ENCODE results near the gene AP1M2. TPM values are rescaled to one million over a fixed set of nuclear protein-coding genes. Genes with fewer than 3 reads are reported as not detected.

The AP1M2 gene
- total RNA-seq, 1 donor from 2014 or later, result 4.5 TPM

DNA sequence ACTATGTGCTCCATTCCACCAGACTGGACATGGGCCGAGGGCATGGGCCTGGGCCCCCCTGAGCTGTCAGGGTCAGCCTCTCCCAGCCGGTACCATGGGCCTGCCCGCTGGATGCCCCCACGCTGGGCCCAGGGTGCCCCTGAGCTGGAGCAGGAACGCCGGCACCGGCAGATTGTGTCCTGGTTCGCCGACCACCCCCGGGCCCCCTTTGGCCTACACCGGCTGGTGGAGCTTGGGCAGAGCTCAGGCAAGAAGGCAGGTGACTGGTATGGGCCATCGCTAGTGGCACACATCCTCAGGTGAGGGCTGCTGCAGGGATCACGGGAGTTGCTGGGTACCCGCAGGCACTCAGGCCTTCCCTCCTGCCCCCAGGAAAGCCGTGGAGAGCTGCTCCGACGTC is 40.3 kb downstream of the AP1M2 start:
- H3K9me3 Mint-ChIP-seq (ENCODE audit: unreplicated experiment), result no peaks in the 10 kb centered on the region
- peaks cover 21% of the 10 kb centered on the region for H4K20me1 ChIP-seq (ENCODE audit: insufficient read depth, low read length)
- no peaks in the 10 kb centered on the region for H3K27me3 ChIP-seq (ENCODE audit: insufficient read depth, low read length)
- no peaks in the 10 kb centered on the region for H3K4me1 Mint-ChIP-seq (ENCODE audit: low read depth, unreplicated experiment)
- H3K4me3 Mint-ChIP-seq (ENCODE audit: unreplicated experiment), result no peak overlapping the region
- no peak overlapping the region for H3K27ac ChIP-seq (ENCODE audit: low read depth, low read length)
- no peak overlapping the region for H2AFZ ChIP-seq (ENCODE audit: low read depth, low read length)
- H3K9ac ChIP-seq (ENCODE audit: low read length), result no peak overlapping the region
- H3K79me2 ChIP-seq (ENCODE audit: insufficient read depth, low read length), result peaks cover 32% of the 10 kb centered on the region
- no peak overlapping the region for H3K4me3 ChIP-seq (ENCODE audit: insufficient read depth, low read depth, low read length)
- FAIRE-seq (no peak), DNase-seq (ENCODE audit: low read depth) (no peak)
- no peak overlapping the region for H3K4me2 ChIP-seq (ENCODE audit: low read length)
- peaks cover 14% of the 10 kb centered on the region for H3K36me3 Mint-ChIP-seq (ENCODE audit: low read depth, unreplicated experiment)
- H3K4me1 ChIP-seq (ENCODE audit: insufficient read depth, low read length), result peaks cover 6% of the 10 kb centered on the region
- no peaks in the 10 kb centered on the region for H3K27me3 Mint-ChIP-seq (ENCODE audit: low read depth, unreplicated experiment)
- no peaks in the 10 kb centered on the region for H3K9me3 ChIP-seq (ENCODE audit: insufficient read depth, low read depth, low read length)
- TF ChIP-seq EZH2 (IDR thresholded peaks at IDR 0.05; ENCODE audit: insufficient read depth, low read length), result no peak
- TF ChIP-seq, protein P1, sequence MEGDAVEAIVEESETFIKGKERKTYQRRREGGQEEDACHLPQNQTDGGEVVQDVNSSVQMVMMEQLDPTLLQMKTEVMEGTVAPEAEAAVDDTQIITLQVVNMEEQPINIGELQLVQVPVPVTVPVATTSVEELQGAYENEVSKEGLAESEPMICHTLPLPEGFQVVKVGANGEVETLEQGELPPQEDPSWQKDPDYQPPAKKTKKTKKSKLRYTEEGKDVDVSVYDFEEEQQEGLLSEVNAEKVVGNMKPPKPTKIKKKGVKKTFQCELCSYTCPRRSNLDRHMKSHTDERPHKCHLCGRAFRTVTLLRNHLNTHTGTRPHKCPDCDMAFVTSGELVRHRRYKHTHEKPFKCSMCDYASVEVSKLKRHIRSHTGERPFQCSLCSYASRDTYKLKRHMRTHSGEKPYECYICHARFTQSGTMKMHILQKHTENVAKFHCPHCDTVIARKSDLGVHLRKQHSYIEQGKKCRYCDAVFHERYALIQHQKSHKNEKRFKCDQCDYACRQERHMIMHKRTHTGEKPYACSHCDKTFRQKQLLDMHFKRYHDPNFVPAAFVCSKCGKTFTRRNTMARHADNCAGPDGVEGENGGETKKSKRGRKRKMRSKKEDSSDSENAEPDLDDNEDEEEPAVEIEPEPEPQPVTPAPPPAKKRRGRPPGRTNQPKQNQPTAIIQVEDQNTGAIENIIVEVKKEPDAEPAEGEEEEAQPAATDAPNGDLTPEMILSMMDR (IDR thresholded peaks at IDR 0.05; ENCODE audit: insufficient read depth, low read depth, low read length), result no peak
- H3K27ac Mint-ChIP-seq (ENCODE audit: unreplicated experiment), result no peak overlapping the region
- H3K36me3 ChIP-seq (ENCODE audit: insufficient read depth, low read length), result peaks cover 2% of the 10 kb centered on the region

DNA sequence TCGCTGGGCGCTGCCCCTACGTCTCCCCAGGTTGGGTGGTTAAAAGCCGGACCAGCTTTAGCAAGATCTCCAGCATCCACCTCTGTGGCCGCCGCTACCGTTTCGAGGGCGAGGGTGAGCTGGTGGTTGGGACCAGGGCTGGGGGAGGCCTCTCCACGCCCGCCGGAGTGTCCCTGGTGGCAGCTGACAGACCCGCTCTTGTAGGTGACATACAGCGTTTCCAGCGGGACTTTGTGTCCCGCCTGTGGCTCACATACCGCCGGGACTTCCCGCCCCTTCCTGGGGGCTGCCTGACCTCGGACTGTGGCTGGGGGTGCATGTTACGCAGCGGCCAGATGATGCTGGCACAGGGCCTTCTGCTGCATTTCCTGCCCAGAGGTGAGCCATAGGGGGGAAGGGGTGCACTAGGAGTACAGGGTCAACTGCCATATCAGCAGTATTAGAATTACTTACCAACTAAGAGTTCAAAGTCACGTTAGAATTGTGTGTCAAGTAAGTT is 42.3 kb downstream of the AP1M2 start:
- peaks cover 2% of the 10 kb centered on the region for H3K27me3 Mint-ChIP-seq (ENCODE audit: low read depth, unreplicated experiment)
- H3K27ac ChIP-seq (ENCODE audit: low read depth, low read length), result no peak overlapping the region
- H2AFZ ChIP-seq (ENCODE audit: low read depth, low read length), result no peak overlapping the region
- H3K9ac ChIP-seq (ENCODE audit: low read length), result peak overlapping the region; percentile 95
- peaks cover 32% of the 10 kb centered on the region for H3K79me2 ChIP-seq (ENCODE audit: insufficient read depth, low read length)
- no peaks in the 10 kb centered on the region for H3K27me3 ChIP-seq (ENCODE audit: insufficient read depth, low read length)
- FAIRE-seq, result no peak
- TF ChIP-seq, protein P1 (IDR thresholded peaks at IDR 0.05; ENCODE audit: insufficient read depth, low read depth, low read length), result no peak
- TF ChIP-seq EZH2 (IDR thresholded peaks at IDR 0.05; ENCODE audit: insufficient read depth, low read length), result no peak
- H3K4me1 Mint-ChIP-seq (ENCODE audit: low read depth, unreplicated experiment), result no peaks in the 10 kb centered on the region
- H3K36me3 Mint-ChIP-seq (ENCODE audit: low read depth, unreplicated experiment), result peaks cover 5% of the 10 kb centered on the region
- H3K4me2 ChIP-seq (ENCODE audit: low read length), result peak overlapping the region; percentile 98
- H3K36me3 ChIP-seq (ENCODE audit: insufficient read depth, low read length), result no peaks in the 10 kb centered on the region
- H4K20me1 ChIP-seq (ENCODE audit: insufficient read depth, low read length), result peaks cover 18% of the 10 kb centered on the region
- H3K4me3 Mint-ChIP-seq (ENCODE audit: unreplicated experiment), result peak overlapping the region; percentile 91
- no peaks in the 10 kb centered on the region for H3K9me3 ChIP-seq (ENCODE audit: insufficient read depth, low read depth, low read length)
- peak overlapping the region; percentile 88 for H3K4me3 ChIP-seq (ENCODE audit: insufficient read depth, low read depth, low read length)
- DNase-seq (ENCODE audit: low read depth), result no peak
- H3K27ac Mint-ChIP-seq (ENCODE audit: unreplicated experiment), result no peak overlapping the region
- H3K9me3 Mint-ChIP-seq (ENCODE audit: unreplicated experiment), result no peaks in the 10 kb centered on the region
- peaks cover 6% of the 10 kb centered on the region for H3K4me1 ChIP-seq (ENCODE audit: insufficient read depth, low read length)

DNA sequence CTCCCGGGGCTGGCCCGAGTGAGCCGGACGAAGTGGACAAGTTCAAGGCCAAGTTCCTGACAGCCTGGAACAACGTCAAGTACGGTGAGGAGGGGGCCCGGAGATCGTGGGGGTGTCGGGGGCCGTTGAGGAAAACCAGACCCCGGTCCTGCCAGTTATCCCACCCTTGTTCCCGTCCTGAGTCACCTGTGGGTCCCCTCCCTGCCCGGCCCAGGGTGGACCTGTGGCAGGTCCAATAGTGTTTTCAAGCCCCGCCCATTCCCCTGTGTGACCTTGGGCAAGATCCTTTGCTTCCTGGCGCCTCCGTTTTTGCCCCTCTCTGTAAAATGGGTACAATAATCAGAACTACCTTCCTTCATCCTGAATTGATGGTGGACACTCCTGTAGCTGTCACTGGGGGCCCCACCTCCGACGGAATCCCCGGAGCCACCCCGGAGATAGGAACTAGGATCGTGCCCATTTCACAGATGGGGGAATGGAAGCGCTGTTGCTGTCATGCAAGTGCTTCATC is 42.8 kb downstream of the AP1M2 start:
- H3K36me3 Mint-ChIP-seq (ENCODE audit: low read depth, unreplicated experiment), result peaks cover 5% of the 10 kb centered on the region
- Histone ChIP-seq H3K4me1 (ENCODE audit: insufficient read depth, low read length) (peaks cover 6% of the 10 kb centered on the region), H3K27ac (ENCODE audit: low read depth, low read length) (peak overlapping the region; percentile 61), H3K4me3 (ENCODE audit: insufficient read depth, low read depth, low read length) (peak overlapping the region; percentile 88), H3K9me3 (ENCODE audit: insufficient read depth, low read depth, low read length) (no peaks in the 10 kb centered on the region), H3K36me3 (ENCODE audit: insufficient read depth, low read length) (no peaks in the 10 kb centered on the region), H3K79me2 (ENCODE audit: insufficient read depth, low read length) (peaks cover 32% of the 10 kb centered on the region), H2AFZ (ENCODE audit: low read depth, low read length) (peak overlapping the region; percentile 89), H3K9ac (ENCODE audit: low read length) (peak overlapping the region; percentile 95), H3K4me2 (ENCODE audit: low read length) (peak overlapping the region; percentile 98), H4K20me1 (ENCODE audit: insufficient read depth, low read length) (peaks cover 18% of the 10 kb centered on the region), H3K27me3 (ENCODE audit: insufficient read depth, low read length) (no peaks in the 10 kb centered on the region)
- H3K9me3 Mint-ChIP-seq (ENCODE audit: unreplicated experiment), result no peaks in the 10 kb centered on the region
- no peak for DNase-seq (ENCODE audit: low read depth)
- H3K4me3 Mint-ChIP-seq (ENCODE audit: unreplicated experiment), result peak overlapping the region; percentile 91
- H3K4me1 Mint-ChIP-seq (ENCODE audit: low read depth, unreplicated experiment), result no peaks in the 10 kb centered on the region
- H3K27me3 Mint-ChIP-seq (ENCODE audit: low read depth, unreplicated experiment), result peaks cover 2% of the 10 kb centered on the region
- no peak for TF ChIP-seq EZH2 (IDR thresholded peaks at IDR 0.05; ENCODE audit: insufficient read depth, low read length)
- TF ChIP-seq, protein P1 (IDR thresholded peaks at IDR 0.05; ENCODE audit: insufficient read depth, low read depth, low read length), result no peak
- FAIRE-seq, result no peak
- peak overlapping the region; percentile 75 for H3K27ac Mint-ChIP-seq (ENCODE audit: unreplicated experiment)
